Astrocyte (in vitro differentiated cells and primary cell): ENCODE data around the gene RIBC2.

Experiments
- EZH2 ChIP-seq: IDR thresholded peaks from 2 replicates; pipeline ENCODE4 v1.6.1; 2012; ENCODE audit warnings: mild to moderate bottlenecking, low read length, inconsistent platforms; ENCODE audit not compliant: insufficient read depth
- TF ChIP-seq, protein P1 (sequence below): IDR thresholded peaks from 2 replicates; pipeline ENCODE4 v1.5.1; 2011; ENCODE audit warnings: low read depth, mild to moderate bottlenecking, inconsistent platforms, low read length, moderate library complexity; ENCODE audit not compliant: insufficient read depth

DNA sequence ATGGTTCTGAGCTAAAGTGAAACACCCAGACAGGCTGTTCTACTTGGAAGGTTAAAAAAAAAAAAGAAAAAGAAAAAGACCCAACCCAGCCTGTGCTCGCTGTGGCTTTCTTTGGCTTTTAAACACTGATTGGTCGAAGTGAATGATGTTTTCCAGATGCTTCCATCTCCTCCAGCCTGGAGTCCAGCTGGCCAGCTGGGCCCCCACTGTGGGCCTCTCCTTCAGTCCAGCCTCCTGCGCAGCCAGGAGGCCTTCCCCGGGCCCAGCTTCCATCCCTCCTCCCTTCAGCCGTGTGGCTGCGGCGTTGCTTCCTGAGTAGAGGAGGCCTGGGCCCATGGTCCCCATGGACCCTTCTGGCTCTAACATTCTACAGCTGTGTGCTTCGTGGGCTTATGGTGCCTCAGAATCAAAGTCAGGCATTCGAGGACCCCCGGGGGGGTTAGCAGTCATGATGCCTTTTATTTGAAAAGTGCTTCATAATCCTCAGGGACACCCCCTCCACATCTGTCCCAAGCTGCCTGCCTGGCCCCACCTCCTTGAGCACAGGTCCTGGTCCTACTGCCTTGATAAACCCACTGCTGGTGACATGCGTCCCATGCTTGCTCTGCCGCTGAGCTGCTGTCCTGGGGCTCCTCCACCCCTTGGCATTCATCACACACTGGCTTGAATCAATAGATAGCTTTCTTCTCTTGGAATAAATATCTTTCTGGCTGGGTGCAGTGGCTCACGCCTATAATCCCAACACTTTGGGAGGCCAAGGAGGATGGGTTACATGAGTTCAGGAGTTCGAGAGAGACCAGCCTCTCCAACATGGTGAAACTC, 47.0 kb downstream of the RIBC2 start:
- TF ChIP-seq, protein P1, sequence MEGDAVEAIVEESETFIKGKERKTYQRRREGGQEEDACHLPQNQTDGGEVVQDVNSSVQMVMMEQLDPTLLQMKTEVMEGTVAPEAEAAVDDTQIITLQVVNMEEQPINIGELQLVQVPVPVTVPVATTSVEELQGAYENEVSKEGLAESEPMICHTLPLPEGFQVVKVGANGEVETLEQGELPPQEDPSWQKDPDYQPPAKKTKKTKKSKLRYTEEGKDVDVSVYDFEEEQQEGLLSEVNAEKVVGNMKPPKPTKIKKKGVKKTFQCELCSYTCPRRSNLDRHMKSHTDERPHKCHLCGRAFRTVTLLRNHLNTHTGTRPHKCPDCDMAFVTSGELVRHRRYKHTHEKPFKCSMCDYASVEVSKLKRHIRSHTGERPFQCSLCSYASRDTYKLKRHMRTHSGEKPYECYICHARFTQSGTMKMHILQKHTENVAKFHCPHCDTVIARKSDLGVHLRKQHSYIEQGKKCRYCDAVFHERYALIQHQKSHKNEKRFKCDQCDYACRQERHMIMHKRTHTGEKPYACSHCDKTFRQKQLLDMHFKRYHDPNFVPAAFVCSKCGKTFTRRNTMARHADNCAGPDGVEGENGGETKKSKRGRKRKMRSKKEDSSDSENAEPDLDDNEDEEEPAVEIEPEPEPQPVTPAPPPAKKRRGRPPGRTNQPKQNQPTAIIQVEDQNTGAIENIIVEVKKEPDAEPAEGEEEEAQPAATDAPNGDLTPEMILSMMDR, result no peak
- TF ChIP-seq EZH2, result no peak
